ENCODE measurements around the gene CYP1A1.
"Not testable (repeated sequence)": the region's sequence is repeated elsewhere in the genome, so short reads cannot be mapped to it uniquely, and the experiment has no call there.

Gene CYP1A1

GRCh38 chr15:74725225-74725774, at the start of gene CYP1A1:
Gene CYP1A1 (minus strand): TSS chr15:74725528. CDS start chr15:74723097, 2,431 bp downstream.
- DNase-seq (ENCODE audit: low read depth): no peak

GRCh38 chr15:74773731-74774252, 48.5 kb upstream of the CYP1A1 start:
- no peak for DNase-seq (ENCODE audit: low read depth)

GRCh38 chr15:74773329-74773728, 48.0 kb upstream of the CYP1A1 start:
- DNase-seq (ENCODE audit: low read depth): no peak

- no peak for DNase-seq (ENCODE audit: low read depth)
Measured at GRCh38 chr15:74770211-74770903, 45.0 kb upstream of the CYP1A1 start.

- DNase-seq (ENCODE audit: low read depth): no peak
Measured at GRCh38 chr15:74769463-74770025, 44.2 kb upstream of the CYP1A1 start.

- no peak for DNase-seq (ENCODE audit: low read depth)
Measured at GRCh38 chr15:74768771-74769342, 43.5 kb upstream of the CYP1A1 start.

GRCh38 chr15:74768099-74768770, 42.9 kb upstream of the CYP1A1 start:
- DNase-seq (ENCODE audit: low read depth): no peak

- DNase-seq (ENCODE audit: low read depth): no peak
Measured at GRCh38 chr15:74767167-74768098, 42.1 kb upstream of the CYP1A1 start.

- no peak for DNase-seq (ENCODE audit: low read depth)
Measured at GRCh38 chr15:74763416-74763815, 38.1 kb upstream of the CYP1A1 start.

GRCh38 chr15:74762791-74763150, 37.4 kb upstream of the CYP1A1 start:
- no peak for DNase-seq (ENCODE audit: low read depth)

- DNase-seq (ENCODE audit: low read depth): no peak
Measured at GRCh38 chr15:74758736-74759135, 33.4 kb upstream of the CYP1A1 start.

- no peak for DNase-seq (ENCODE audit: low read depth)
Measured at GRCh38 chr15:74754593-74755215, 29.4 kb upstream of the CYP1A1 start.

- peak; percentile 78 for DNase-seq (ENCODE audit: low read depth)
Measured at GRCh38 chr15:74752531-74752930, 27.2 kb upstream of the CYP1A1 start.

- no peak for DNase-seq (ENCODE audit: low read depth)
Measured at GRCh38 chr15:74752011-74752410, 26.7 kb upstream of the CYP1A1 start.

- no peak for DNase-seq (ENCODE audit: low read depth)
Measured at GRCh38 chr15:74750751-74751150, 25.4 kb upstream of the CYP1A1 start.

GRCh38 chr15:74749832-74750231, 24.5 kb upstream of the CYP1A1 start:
- DNase-seq (ENCODE audit: low read depth): no peak

- no peak for DNase-seq (ENCODE audit: low read depth)
Measured at GRCh38 chr15:74748322-74748946, 23.1 kb upstream of the CYP1A1 start, which contains the start of gene CYP1A2. Gene CYP1A2 (plus strand): TSS chr15:74748845. CDS start chr15:74749739, 894 bp downstream.

GRCh38 chr15:74746389-74746788, 21.1 kb upstream of the CYP1A1 start:
- no peak for DNase-seq (ENCODE audit: low read depth)

- DNase-seq (ENCODE audit: low read depth): no peak
Measured at GRCh38 chr15:74742422-74742821, 17.1 kb upstream of the CYP1A1 start.

GRCh38 chr15:74738239-74738638, 12.9 kb upstream of the CYP1A1 start:
- DNase-seq (ENCODE audit: low read depth): not testable (repeated sequence)
